Suprapubic skin (tissue), 4 donors: Measurements from ENCODE around the gene SLC12A8. TPM values are rescaled to one million over a fixed set of nuclear protein-coding genes. Genes with fewer than 3 reads are reported as not detected.

ENCODE experiments used
- DNase-seq, 2 donors: peaks; one replicate each; pipeline ENCODE4 v3.0.0-alpha.2; 2019; ENCODE audit warnings: low spot score in 2 of 2
- H3K27ac ChIP-seq: fragments of 200-600 bp; sonication (generic); one replicate; pipeline ENCODE4 v1.5.1; 2019
- H3K27me3 ChIP-seq: fragments of 200-600 bp; sonication (generic); one replicate; pipeline ENCODE4 v1.5.1; 2019
- H3K36me3 ChIP-seq: fragments of 200-600 bp; sonication (generic); one replicate; pipeline ENCODE4 v1.5.1; 2019
- H3K4me1 ChIP-seq: fragments of 200-600 bp; sonication (generic); one replicate; pipeline ENCODE4 v1.5.1; 2019
- H3K4me3 ChIP-seq: fragments of 200-600 bp; sonication (generic); one replicate; pipeline ENCODE4 v1.5.1; 2019; ENCODE audit warnings: mild to moderate bottlenecking
- H3K9me3 ChIP-seq: fragments of 200-600 bp; sonication (generic); one replicate; pipeline ENCODE4 v1.5.1; 2019
- EP300 ChIP-seq: sonication (generic); formaldehyde crosslinking; IDR thresholded peaks from one replicate; pipeline ENCODE4 v1.6.1; 2017; ENCODE audit warnings: antibody characterized with exemption
- POLR2A ChIP-seq, 2 donors: fragments of 450-650 bp; IDR thresholded peaks; one replicate each; pipeline ENCODE4 v1.6.1; 2017; ENCODE audit warnings: antibody characterized with exemption in 2 of 2, mild to moderate bottlenecking in 2 of 2, moderate library complexity in 2 of 2
- POLR2AphosphoS5 ChIP-seq, 3 donors: sonication (generic); formaldehyde crosslinking; IDR thresholded peaks; one replicate each; pipeline ENCODE4 v1.6.1; 2017; ENCODE audit warnings: antibody characterized with exemption in 3 of 3
- WGBS: methylation state at CpG from one replicate; pipeline ENCODE4 v1.1.5; 2018; 5-methylcytosine and 5-hydroxymethylcytosine counted together
- total RNA-seq, 4 donors: library from RNA; depleted of rRNA; stranded (reverse); fragments of >200 nt; gene quantifications; one replicate each; pipeline ENCODE4 v1.1.0, GENCODE V29; 2016
- TF ChIP-seq, protein P1 (sequence below), 2 donors: fragments of 200-600 bp in 1 of 2; fragments of 450-650 bp in 1 of 2; sonication (generic) in 1 of 2; IDR thresholded peaks; one replicate each; pipeline ENCODE4 v1.5.1; 2016 to 2019; ENCODE audit warnings: antibody characterized with exemption in 2 of 2, mild to moderate bottlenecking in 1 of 2, moderate library complexity in 1 of 2

SLC12A8 gene
- total RNA-seq, 4 donors from 2014 or later, result 2.5 to 5.8 (median 4.4) TPM

DNA sequence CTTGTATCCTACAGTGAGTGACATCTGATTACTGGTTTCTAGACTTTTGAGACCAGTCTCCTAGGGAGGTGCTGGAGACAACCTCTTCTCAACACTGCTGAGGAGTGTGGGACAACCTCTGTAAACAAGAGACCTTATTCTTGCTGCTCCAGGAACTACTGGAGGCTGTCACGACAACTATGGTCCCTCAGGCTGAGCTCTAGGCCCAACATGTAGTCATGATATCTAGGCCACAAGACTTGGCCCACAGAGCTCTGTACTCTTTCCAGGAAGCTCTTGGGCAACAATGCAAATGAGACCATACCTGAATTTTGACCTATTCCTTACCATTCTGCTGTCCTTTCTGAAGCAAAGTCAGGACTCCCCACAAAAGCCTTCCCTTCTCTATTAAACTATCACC is 132.5 kb downstream of the SLC12A8 start:
- Histone ChIP-seq H3K36me3 (no peaks in the 10 kb centered on the region), H3K27me3 (no peaks in the 10 kb centered on the region), H3K4me3 (no peak overlapping the region), H3K27ac (no peak overlapping the region), H3K4me1 (no peaks in the 10 kb centered on the region), H3K9me3 (no peaks in the 10 kb centered on the region)
- 82% methylated on average over 1 of the region's 1 CpG for WGBS
- TF ChIP-seq POLR2A (IDR thresholded peaks at IDR 0.05) (no peak), POLR2AphosphoS5 (IDR thresholded peaks at IDR 0.05) (no peak), EP300 (no peak)
- TF ChIP-seq, protein P1, sequence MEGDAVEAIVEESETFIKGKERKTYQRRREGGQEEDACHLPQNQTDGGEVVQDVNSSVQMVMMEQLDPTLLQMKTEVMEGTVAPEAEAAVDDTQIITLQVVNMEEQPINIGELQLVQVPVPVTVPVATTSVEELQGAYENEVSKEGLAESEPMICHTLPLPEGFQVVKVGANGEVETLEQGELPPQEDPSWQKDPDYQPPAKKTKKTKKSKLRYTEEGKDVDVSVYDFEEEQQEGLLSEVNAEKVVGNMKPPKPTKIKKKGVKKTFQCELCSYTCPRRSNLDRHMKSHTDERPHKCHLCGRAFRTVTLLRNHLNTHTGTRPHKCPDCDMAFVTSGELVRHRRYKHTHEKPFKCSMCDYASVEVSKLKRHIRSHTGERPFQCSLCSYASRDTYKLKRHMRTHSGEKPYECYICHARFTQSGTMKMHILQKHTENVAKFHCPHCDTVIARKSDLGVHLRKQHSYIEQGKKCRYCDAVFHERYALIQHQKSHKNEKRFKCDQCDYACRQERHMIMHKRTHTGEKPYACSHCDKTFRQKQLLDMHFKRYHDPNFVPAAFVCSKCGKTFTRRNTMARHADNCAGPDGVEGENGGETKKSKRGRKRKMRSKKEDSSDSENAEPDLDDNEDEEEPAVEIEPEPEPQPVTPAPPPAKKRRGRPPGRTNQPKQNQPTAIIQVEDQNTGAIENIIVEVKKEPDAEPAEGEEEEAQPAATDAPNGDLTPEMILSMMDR (IDR thresholded peaks at IDR 0.05), result no peak
- no peak for DNase-seq

DNA sequence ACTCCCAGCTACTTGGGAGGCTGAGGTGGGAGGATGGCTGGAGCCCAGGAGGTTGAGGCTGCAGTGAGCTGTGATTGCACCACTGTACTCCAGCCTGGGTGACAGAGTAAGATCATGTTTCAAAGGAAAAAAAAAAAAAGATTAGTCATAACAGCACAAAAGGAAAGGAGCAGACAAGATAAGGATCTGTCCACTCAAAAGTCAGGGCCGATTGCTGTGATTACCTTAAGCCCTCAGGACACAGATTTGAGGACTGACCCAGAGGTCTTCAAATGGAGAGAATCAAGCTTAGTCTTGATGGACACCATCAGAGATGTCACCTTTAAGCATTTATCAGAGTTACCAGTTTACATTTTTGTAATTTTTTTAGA is 132.9 kb downstream of the SLC12A8 start:
- Histone ChIP-seq H3K9me3 (no peaks in the 10 kb centered on the region), H3K36me3 (no peaks in the 10 kb centered on the region), H3K27ac (no peak overlapping the region), H3K4me3 (no peak overlapping the region), H3K4me1 (no peaks in the 10 kb centered on the region), H3K27me3 (no peaks in the 10 kb centered on the region)
- TF ChIP-seq, protein P1 (IDR thresholded peaks at IDR 0.05), result no peak
- TF ChIP-seq POLR2AphosphoS5 (IDR thresholded peaks at IDR 0.05) (no peak), EP300 (no peak), POLR2A (IDR thresholded peaks at IDR 0.05) (no peak)
- WGBS, result 44% methylated on average over 1 of the region's 1 CpG
- no peak for DNase-seq

DNA sequence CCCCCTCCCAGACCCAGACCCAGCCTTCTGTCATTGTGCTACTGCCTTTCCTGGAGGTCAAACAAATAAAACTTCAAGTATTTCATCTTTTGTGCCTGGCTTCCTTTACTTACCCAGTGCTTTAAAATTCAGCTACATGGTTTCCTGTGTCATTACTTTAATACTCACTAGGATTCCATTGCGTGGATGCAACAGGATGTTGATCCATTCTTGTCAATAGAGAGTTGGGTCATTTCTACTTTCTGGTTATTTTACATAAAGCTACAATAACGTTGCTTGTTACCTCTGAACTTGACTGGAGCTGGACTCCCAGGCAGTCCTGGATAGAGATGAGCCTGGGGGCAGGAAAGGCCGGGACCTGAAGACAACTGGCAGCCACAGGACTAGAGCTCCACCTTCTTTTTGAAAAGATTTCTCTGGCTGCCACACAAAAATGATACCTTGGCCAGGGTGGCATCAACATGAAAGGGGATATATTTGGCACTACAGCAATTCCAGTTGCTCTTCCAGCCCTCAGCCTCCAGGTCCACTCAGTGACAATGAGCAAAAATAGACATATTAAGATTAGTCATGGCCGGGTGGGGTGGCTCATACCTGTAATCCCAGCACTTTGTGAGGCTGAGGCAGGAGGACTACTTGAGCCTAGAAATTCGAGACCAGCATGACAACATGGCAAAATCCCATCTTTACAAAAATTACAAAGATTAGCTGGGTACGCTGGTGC is 133.4 kb downstream of the SLC12A8 start:
- Histone ChIP-seq H3K27me3 (no peaks in the 10 kb centered on the region), H3K4me3 (no peak overlapping the region), H3K4me1 (no peaks in the 10 kb centered on the region), H3K27ac (no peak overlapping the region), H3K9me3 (no peaks in the 10 kb centered on the region), H3K36me3 (no peaks in the 10 kb centered on the region)
- DNase-seq, result no peak
- WGBS, result 85% methylated on average over 6 of the region's 6 CpGs
- TF ChIP-seq POLR2AphosphoS5 (IDR thresholded peaks at IDR 0.05) (no peak), EP300 (no peak), POLR2A (IDR thresholded peaks at IDR 0.05) (no peak)
- TF ChIP-seq, protein P1 (IDR thresholded peaks at IDR 0.05), result no peak

DNA sequence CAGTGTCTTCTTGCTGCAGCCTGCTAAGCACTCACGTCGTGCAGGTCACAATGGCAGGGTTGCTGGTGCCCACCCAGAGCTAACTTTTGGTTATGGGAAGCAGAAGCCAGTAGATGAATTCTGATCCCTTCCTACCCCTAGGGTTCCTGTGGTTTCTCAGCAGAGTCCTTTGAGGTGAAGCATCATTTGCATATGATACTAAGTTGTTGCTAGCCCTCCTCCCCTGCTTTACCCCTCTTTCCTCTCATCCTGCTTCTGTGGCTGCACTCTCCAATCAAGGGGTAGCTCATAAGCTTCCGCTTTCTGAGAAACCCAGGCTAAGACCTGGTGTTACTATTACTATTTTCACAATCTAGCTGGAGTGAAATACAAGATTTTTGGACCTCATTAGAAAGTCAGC is 134.7 kb downstream of the SLC12A8 start:
- H3K27me3 ChIP-seq, result no peaks in the 10 kb centered on the region
- WGBS, result 96% methylated on average over 3 of the region's 3 CpGs
- H3K4me1 ChIP-seq, result no peaks in the 10 kb centered on the region
- H3K36me3 ChIP-seq, result no peaks in the 10 kb centered on the region
- DNase-seq, result no peak
- no peak overlapping the region for H3K4me3 ChIP-seq
- H3K27ac ChIP-seq, result no peak overlapping the region
- TF ChIP-seq POLR2A (IDR thresholded peaks at IDR 0.05) (no peak), EP300 (no peak), POLR2AphosphoS5 (IDR thresholded peaks at IDR 0.05) (no peak)
- TF ChIP-seq, protein P1 (IDR thresholded peaks at IDR 0.05), result no peak
- H3K9me3 ChIP-seq, result no peaks in the 10 kb centered on the region

DNA sequence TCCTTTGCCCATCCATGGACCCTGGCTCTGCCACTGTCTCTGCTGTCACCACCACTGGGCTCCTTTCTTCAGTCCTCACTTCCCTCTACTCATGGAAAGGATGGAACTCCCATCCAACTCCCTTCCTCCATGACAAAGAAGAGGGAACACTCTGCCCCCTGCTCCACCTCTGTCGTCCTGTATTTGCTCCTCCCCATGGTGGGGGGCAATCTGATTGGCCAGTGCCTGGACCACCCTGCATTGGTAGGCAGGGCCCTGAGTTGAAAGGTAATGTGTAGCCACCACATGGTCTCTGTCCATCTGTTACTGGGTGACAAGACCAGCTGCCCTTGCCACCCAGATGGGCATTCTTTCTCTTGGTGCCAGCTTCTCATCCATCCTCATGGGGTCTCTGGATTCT is 136.1 kb downstream of the SLC12A8 start:
- TF ChIP-seq, protein P1 (IDR thresholded peaks at IDR 0.05), result no peak
- TF ChIP-seq POLR2A (IDR thresholded peaks at IDR 0.05) (no peak), POLR2AphosphoS5 (IDR thresholded peaks at IDR 0.05) (no peak), EP300 (no peak)
- Histone ChIP-seq H3K9me3 (no peaks in the 10 kb centered on the region), H3K27me3 (no peaks in the 10 kb centered on the region), H3K36me3 (no peaks in the 10 kb centered on the region), H3K27ac (no peak overlapping the region), H3K4me3 (no peak overlapping the region), H3K4me1 (no peaks in the 10 kb centered on the region)
- WGBS, result 79% methylated on average over 1 of the region's 1 CpG
- DNase-seq, result no peak
